Activated CD8-positive, alpha-beta memory T cell treated with anti-CD3 and anti-CD28 coated beads, Interleukin-2, amount 50 U/mL, for 24 hours (primary cell): ENCODE results near the gene TMEM51.
A peak's percentile ranks its signal among the peaks of the same experiment; 100 is the strongest.
"Not testable (repeated sequence)": the region's sequence is repeated elsewhere in the genome, so short reads cannot be mapped to it uniquely, and the experiment has no call there.

Experiments used
- DNase-seq: peaks from one replicate; pipeline ENCODE4 v3.0.0-alpha.2; 2020; ENCODE audit errors: extremely low read depth

TMEM51 gene

GRCh38 chr1:15128077-15128476, 25.5 kb upstream of the TMEM51 start:
- DNase-seq, result no peak

GRCh38 chr1:15128520-15129313, 24.8 kb upstream of the TMEM51 start:
- peak; percentile 60 for DNase-seq

DNA sequence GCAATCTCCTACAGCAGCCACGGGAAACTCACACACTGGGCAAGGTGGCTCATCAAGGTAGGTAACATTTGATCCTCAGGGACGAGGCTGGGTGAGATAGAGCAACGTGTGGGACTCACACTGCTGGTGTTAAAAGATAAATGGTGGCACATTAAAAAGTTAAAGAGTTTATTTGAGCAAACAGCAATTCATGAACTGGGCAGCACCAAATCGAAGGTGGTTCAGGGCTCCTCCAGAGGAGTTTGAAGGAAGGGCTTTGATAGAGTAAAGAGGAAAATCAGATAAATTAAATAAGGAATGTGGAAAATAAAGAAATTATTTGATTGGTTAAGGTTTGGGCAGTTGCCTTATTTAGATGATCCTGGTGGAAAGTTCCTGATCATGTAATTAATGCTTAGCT, 23.6 kb upstream of the TMEM51 start:
- no peak for DNase-seq

GRCh38 chr1:15130607-15131006, 22.9 kb upstream of the TMEM51 start:
- no peak for DNase-seq

GRCh38 chr1:15132965-15133364, 20.6 kb upstream of the TMEM51 start:
- DNase-seq, result no peak

- no peak for DNase-seq
Observed at GRCh38 chr1:15134285-15134684, 19.3 kb upstream of the TMEM51 start.

DNA sequence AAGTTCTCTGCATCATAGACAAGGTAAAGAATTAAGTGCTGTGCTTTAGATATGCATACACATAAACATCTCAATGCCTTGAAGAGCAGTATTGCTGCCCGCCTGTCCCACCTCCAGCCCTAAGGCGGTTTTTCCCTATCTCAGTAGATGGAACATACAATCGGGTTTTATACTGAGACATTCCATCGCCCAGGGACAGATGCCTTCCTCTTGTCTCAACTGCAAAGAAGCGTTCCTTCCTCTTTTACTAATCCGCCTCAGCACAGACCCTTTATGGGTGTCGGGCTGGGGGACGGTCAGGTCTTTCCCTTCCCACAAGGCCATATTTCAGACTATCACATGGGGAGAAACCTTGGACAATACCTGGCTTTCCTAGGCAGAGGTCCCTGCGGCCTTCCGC, 17.9 kb upstream of the TMEM51 start:
- not testable (repeated sequence) for DNase-seq

DNA sequence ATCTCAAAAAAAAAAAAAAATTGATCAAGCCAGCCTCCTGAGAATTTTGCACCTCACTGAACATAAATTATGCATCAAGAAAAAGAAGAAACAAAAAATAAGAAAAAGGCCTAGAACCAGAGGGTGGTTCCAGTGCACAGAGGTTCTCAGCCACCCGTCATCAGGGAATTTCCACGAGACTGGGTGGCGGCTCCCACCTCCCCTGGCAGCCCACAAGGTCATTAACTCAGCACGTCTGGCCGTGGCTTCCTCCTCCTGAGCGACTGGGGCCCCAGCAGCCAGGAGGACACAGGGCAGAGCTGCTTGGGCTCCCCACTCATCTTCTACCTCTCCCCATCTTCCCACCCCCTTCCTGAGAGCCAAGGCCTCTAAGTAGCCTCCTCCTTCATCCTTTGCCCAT, 15.7 kb upstream of the TMEM51 start:
- DNase-seq, result no peak

DNA sequence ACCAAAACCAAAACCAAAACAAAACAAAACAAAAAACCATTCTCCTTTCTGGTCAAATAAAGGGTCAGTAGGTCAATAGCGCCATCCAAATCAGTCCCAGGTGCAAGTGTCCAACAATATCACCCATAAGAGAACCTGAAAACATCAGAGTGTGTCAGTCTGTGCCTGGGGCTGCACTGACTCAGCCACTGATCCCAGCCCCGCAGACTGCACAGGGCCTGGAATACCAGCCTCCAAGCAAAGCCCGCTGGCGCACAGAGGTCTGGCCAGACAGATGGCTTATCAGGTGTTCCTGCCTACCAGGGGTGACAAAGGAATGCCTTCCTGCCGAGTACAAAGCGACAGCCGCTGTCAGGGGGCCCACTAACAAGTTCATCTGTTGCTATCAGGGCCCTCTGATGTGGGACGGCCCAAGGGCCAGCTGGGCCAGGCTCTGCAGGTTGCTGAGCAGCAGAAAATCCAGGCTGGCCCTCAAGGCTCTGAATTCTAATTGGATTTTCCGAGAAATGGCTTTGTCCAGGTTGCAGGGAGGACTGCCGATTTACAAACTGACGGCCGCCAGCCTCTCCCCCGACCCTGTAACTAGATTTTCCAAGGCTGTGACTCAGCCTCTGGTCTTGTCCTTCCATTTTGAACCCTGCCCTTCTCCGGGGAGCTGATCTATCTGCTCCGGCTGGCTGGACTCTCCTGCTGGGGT, 13.7 kb upstream of the TMEM51 start:
- no peak for DNase-seq

GRCh38 chr1:15141935-15142539, 11.5 kb upstream of the TMEM51 start:
- DNase-seq, result no peak

DNA sequence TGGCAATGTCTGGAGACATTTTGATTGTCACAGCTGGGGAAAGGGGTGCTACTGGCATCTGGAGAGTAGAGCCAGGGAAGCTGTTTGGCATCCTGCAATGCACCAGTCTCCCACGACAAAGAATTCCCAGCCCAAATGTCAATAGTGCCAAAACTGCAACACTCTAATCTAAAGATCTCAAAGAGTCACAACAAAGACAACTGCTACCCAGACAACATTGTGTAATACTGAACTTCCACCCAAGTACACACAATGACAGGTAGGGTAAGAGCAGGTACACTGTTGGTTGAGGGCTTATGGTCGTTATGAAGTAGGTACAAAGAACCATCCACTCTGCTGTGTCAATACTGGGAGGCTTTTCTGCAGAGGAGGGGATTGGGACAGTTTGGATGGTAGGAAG, 8.2 kb upstream of the TMEM51 start:
- no peak for DNase-seq

DNA sequence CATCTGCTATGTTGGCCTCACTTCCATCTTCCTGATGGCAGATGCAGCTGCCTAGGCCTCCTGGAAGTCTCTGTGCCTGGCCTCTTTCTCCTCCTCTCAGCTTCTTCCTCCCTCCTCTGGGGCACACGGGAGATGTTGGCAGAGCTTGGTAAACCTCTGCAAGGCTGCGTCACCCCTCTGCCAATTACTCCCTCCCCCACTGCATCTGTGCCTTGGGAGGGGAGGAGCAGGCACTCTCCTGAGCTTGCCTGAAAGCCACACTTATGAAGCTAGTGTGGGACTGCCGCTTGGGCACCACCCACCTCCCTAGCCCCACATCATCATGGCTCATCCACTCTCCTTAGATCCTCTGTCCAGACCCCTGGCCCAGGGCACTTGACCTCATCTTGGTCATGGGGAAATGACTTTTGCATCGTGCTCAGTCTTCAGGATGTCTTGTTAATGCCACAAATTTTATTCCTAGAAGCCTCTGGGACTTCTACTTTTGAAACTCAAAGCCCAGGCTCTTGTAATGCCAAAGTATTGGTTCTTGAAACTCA, 7.3 kb upstream of the TMEM51 start:
- no peak for DNase-seq

DNA sequence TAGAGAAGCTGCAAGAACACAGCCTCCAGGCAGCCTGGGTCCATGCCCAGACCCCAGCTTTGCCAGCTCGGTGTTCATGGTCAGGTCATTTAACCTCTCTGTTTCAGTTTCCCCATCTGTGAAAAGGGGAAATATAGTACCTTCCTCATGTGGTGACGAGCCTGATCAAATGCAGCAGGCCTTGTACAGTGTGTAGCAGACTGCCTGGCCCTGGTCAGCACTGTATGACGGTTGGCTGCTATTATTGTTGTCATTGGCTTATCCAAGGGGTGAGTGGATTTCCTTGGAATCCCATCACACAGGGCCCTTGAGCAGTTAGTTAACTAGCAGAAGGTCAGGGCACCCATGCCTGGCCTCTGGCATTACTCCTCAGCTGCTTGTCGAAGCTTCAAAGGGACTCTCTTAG, 6.6 kb upstream of the TMEM51 start:
- no peak for DNase-seq

- DNase-seq, result no peak
Observed at GRCh38 chr1:15148004-15148403, 5.5 kb upstream of the TMEM51 start.

GRCh38 chr1:15148475-15148874, 5.1 kb upstream of the TMEM51 start:
- DNase-seq, result no peak

GRCh38 chr1:15148941-15149340, 4.6 kb upstream of the TMEM51 start:
- DNase-seq, result no peak

DNA sequence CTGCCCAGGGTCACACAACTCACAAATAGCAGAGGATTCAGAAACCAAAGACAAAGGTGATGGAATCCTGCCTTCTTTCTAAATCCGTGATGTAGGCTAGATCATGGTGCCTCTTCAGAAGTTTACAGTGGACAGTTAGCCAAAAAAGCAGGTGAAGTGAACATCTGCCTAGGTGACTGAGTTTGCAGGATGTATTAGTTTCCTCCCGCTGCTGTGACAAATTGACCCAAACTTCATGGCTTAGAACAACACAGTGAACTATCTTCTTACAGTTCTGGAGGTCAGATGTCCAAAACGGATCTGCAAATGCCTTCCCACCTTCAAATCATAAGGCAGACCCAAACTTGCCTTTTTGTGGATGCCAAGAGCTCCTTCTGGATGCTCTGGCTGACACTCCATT, 3.2 kb upstream of the TMEM51 start:
- DNase-seq, result no peak

DNA sequence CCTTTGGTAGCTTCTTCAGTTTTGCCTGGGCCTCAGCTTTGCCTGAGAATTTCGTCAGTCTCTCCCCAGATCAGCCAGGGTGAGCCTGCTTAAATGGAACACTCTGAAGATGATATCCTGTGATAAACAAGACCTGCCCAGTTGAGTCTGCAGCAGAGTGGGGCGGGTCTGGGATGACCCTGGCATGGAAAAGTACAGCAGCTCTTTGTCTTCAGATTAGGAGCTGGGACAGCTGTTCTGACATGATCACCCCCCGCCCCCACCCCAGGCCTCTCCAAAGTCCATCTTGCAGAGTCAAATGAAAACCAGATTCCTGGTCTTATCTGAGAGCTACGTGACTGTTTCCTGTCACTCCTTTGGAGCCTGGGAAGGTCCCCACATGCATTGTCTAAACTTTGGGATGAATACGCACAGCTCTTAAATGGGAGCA, 2.2 kb upstream of the TMEM51 start:
- no peak for DNase-seq

DNA sequence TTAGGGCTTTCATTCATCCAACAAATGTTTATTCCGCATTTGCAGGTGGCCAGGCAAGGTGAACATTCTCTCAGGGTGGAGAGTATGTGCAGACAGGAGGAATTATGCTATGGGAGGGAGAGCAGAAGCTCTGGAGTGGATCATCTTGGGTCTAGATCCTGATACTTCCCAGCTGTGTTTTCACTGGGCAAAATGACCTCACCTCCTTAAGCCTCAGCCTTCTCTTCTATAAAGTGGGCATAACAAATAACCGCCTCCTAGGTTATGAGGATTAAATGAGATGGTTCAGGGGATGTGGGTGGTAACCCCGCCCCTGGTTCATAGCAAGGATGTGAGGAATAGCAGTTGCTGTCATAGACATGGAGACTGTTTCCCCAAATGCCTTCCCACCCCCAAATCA, 1.7 kb upstream of the TMEM51 start:
- no peak for DNase-seq

DNA sequence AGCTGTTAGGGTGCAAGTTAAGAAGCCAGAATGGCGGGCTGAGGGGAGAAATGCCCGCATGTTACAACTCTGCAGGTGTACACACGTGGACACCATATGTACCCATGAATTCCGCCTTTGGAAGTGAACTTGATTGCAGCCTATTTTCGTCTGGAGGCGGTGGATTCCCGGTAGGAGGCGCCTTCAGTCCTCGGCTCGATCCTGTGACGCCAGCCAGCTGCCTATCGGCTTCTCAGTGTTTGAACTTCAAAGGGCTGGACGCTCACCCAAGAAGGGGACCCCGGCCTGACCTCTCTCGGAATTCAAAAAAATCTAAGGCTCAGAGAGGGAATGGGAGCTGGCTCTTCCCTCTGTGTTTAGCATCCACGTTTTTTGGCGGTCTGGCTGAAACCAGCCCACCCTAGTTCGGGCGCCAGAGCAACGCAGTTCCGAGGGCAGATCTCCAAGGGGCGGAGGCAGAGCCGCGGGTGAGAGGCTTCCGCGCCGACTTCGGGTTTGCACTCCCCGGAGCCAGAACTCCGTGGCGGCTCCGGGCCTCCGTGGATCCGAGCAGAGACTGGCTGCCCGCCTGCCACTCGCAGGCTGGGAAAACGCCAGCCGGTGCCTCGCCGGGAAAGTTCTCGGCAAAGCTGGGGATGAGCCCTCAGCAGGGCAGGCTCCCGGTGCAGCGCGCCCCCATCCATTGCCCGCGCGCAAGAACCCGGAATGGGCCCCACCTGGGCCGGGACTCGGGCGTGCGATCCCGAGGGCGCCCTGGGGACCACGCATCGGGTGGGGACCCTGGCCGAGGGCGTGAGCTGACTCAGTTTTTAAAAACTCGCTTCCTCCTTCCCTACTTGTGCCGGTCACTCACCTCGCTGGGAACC, 996 bp upstream of the TMEM51 start:
- DNase-seq, result no peak

- DNase-seq, result no peak
Observed at GRCh38 chr1:15153842-15154479, 414 bp downstream of the TMEM51 start.
